GM12878 (cell line): ENCODE data around the gene RDH5. TPM values are rescaled to one million over a fixed set of nuclear protein-coding genes. Genes with fewer than 3 reads are reported as not detected.

Experiments
- ATAC-seq: fragments of 200-7000 bp; cut with Tn5 transposase; 3 replicates; pipeline ENCODE4 v1.9.1; 2020; ENCODE audit warnings: mild to moderate bottlenecking, moderate library complexity
- BruUV-seq: library from RNA; stranded (reverse); fragments of 400-500 nt; replicated peaks from 2 replicates; lab custom pipeline; 2021; lab: Mats Ljungman, UMichigan
- CTCF ChIA-PET: fragments of 300-600 bp; sonication (Branson Sonifier 250); formaldehyde crosslinking; extraction: SDS; loops from one replicate; lab custom pipeline; 2021; ENCODE audit warnings: inconsistent platforms; lab: Yijun Ruan, JAX
- POLR2A ChIA-PET: fragments of 350-600 bp; formaldehyde crosslinking; extraction: SDS; loops from one replicate; lab custom pipeline; 2021; ENCODE audit warnings: inconsistent platforms; lab: Charles Lee
- RAD21 ChIA-PET: fragments of 300-600 bp; sonication (Branson Sonifier 250); formaldehyde crosslinking; loops from one replicate; lab custom pipeline; 2023; ENCODE audit warnings: antibody characterized with exemption; ENCODE audit not compliant: unreplicated experiment; lab: Charles Lee
- SMC1A ChIA-PET: fragments of 300-600 bp; sonication (Branson Sonifier 250); formaldehyde crosslinking; loops from one replicate; lab custom pipeline; 2023; ENCODE audit not compliant: unreplicated experiment, uncharacterized antibody; lab: Charles Lee
- DNase-seq: peaks from one replicate; pipeline ENCODE4 v3.0.0-alpha.2; 2011; ENCODE audit warnings: low read depth, low spot score
- FAIRE-seq: peaks from 3 replicates; lab custom pipeline; 2011; peaks lifted over from hg19 to GRCh38; lab: Jason Lieb, UNC
- H2AFZ ChIP-seq: 2 replicates; pipeline ENCODE4 v1.6.0; 2011; ENCODE audit warnings: low read depth, low read length, control low read depth; ENCODE audit not compliant: control insufficient read depth
- H3K27ac ChIP-seq: 2 replicates; pipeline ENCODE4 v1.5.1; 2011; ENCODE audit warnings: control low read depth; ENCODE audit not compliant: control insufficient read depth, insufficient read depth
- H3K27me3 ChIP-seq, 2 experiments: replicated peaks in 1 of 2; 2 replicates each; pipeline versions ENCODE4 v1.6.0 to v1.6.1; 2011; ENCODE audit warnings: low read length in 1 of 2; ENCODE audit not compliant: control insufficient read depth in 2 of 2, insufficient read depth in 2 of 2
- H3K36me3 ChIP-seq, 2 experiments: 2 replicates each; pipeline ENCODE4 v1.5.1; 2011; ENCODE audit warnings: low read length in 1 of 2; ENCODE audit not compliant: control insufficient read depth in 2 of 2, insufficient read depth in 2 of 2
- H3K4me1 ChIP-seq: 2 replicates; pipeline ENCODE4 v1.6.1; 2011; ENCODE audit warnings: mild to moderate bottlenecking, low read length, moderate library complexity, mixed read lengths; ENCODE audit not compliant: control insufficient read depth, insufficient read depth
- H3K4me2 ChIP-seq: 2 replicates; pipeline ENCODE4 v1.6.0; 2011; ENCODE audit warnings: control low read depth; ENCODE audit not compliant: control insufficient read depth, insufficient read depth
- H3K4me3 ChIP-seq: fragments of 200-600 bp; sonication (generic); 2 replicates; pipeline ENCODE4 v1.5.1; 2016
- H3K79me2 ChIP-seq: 2 replicates; pipeline ENCODE4 v1.6.0; 2011; ENCODE audit warnings: low read length; ENCODE audit not compliant: control insufficient read depth, insufficient read depth
- H3K9ac ChIP-seq: 2 replicates; pipeline ENCODE4 v1.8.0; 2011; ENCODE audit warnings: low read length, control low read depth, mixed read lengths; ENCODE audit not compliant: control insufficient read depth, insufficient read depth
- H3K9me3 ChIP-seq: replicated peaks from 3 replicates; pipeline ENCODE4 v1.5.1; 2011; ENCODE audit warnings: mild to moderate bottlenecking, low read length; ENCODE audit not compliant: control insufficient read depth, insufficient read depth
- H4K20me1 ChIP-seq: 2 replicates; pipeline ENCODE4 v1.6.0; 2011; ENCODE audit not compliant: control insufficient read depth, insufficient read depth
- ATF2 ChIP-seq: IDR thresholded peaks from 2 replicates; pipeline ENCODE4 v1.6.1; 2012; ENCODE audit warnings: low read length, inconsistent platforms
- JUND ChIP-seq: IDR thresholded peaks from 2 replicates; pipeline ENCODE4 v1.6.1; 2012; ENCODE audit warnings: low read depth, mild to moderate bottlenecking, low read length, improper control_type of control experiment, moderate library complexity
- NFIC ChIP-seq: IDR thresholded peaks from 2 replicates; pipeline ENCODE4 v1.6.1; 2012; ENCODE audit warnings: low read depth, mild to moderate bottlenecking, inconsistent platforms, low read length, moderate library complexity
- POLR2A ChIP-seq: IDR thresholded peaks from 2 replicates; pipeline ENCODE4 v1.6.1; 2011; ENCODE audit warnings: low read depth, mild to moderate bottlenecking, low read length
- YBX1 ChIP-seq: fragments of 450-650 bp; IDR thresholded peaks from 2 replicates; pipeline ENCODE4 v1.6.1; 2016; ENCODE audit warnings: antibody characterized with exemption
- WGBS: methylation state at CpG from one replicate; pipeline ENCODE4 v1.1.6; 2016; ENCODE audit warnings: low lambda C conversion rate; ENCODE audit not compliant: insufficient replicate concordance, insufficient coverage; ENCODE audit errors: missing lambda C conversion rate; 5-methylcytosine and 5-hydroxymethylcytosine counted together
- in situ Hi-C: fragments of 300-500 bp; cut with MboI; formaldehyde crosslinking; loops from 9 replicates; pipeline ENCODE4 v1.14.3; 2018; ENCODE audit warnings: mixed read lengths
- intact Hi-C: fragments of 100-400 bp; cut with micrococcal nuclease; formaldehyde crosslinking; loops from one replicate; pipeline ENCODE4 v1.14.2; 2022; ENCODE audit not compliant: unreplicated experiment
- polyA plus RNA-seq, 11 experiments: library from polyadenylated mRNA; depleted of rRNA in 4 of 11; unstranded in 6 of 11; stranded (reverse) in 5 of 11; fragments of >200 nt; fragmentation: Nextera tagmentation in 4 of 11; fragmentation: Illumina TruSeq in 1 of 11; extraction: Ambion mirVana in 4 of 11; extraction: Trizol in 1 of 11; gene quantifications; 1 replicate in 1 of 11; 2 replicates in 10 of 11; pipeline versions ENCODE4 v1.2.1 to v1.2.3, GENCODE V29; 2011 to 2016; ENCODE audit warnings: inconsistent platforms in 2 of 11, missing spikeins in 2 of 11, low read depth in 1 of 11
- total RNA-seq, 4 experiments: library from RNA; depleted of rRNA in 3 of 4; stranded (reverse); fragments of >200 nt in 3 of 4; fragmentation: Illumina TruSeq in 1 of 4; extraction: Trizol in 1 of 4; gene quantifications; 2 replicates each; pipeline versions ENCODE4 v1.2.1 to v1.2.3, GENCODE V29; 2013 to 2021

Gene RDH5
- total and polyA plus RNA-seq, 10 of the 15 experiments (the other 5 are each of a cell fraction or from before 2014, with no cell fraction given), result 2.6 to 11.6 (median 7.3) TPM

- ChIA-PET SMC1A (interaction anchor here (0.8 to 4.0 kb wide), 7 partner anchors 12 to 100 kb away, joined by 3 to 29 read pairs (median 10); partner anchors contain the start of genes CD63, ORMDL2 and SARNP), POLR2A (interaction anchor here (0.7 to 3.5 kb wide), 7 partner anchors 11 to 504 kb away, joined by 3 to 39 read pairs (median 4); partner anchors contain the start of genes CD63 and RNF41), RAD21 (interaction anchor here (1.6 to 11.0 kb wide), 4 partner anchors 12 to 72 kb away, joined by 3 to 113 read pairs (median 11); partner anchors contain the start of gene CD63)
- Histone ChIP-seq H3K27me3 (no peaks in the 10 kb centered on the region), H3K9me3 (no peaks in the 10 kb centered on the region), H3K79me2 (peaks cover 13% of the 10 kb centered on the region), H3K4me1 (peaks cover 25% of the 10 kb centered on the region), H3K27ac (peak overlapping the region; percentile 95), H4K20me1 (no peaks in the 10 kb centered on the region), H3K9ac (peak overlapping the region; percentile 92; the same call in 1 of the 2 replicates), H3K4me2 (peak overlapping the region; percentile 100), H3K36me3 (peaks cover 0 to 2% of the 10 kb centered on the region in 2 experiments; a peak in 1 of 4 replicates)
- WGBS, result 59% methylated on average over 4 of the region's 4 CpGs
- in situ Hi-C loops (no loop called here), intact Hi-C loops (no loop called here)
- DNase-seq, result no peak
- FAIRE-seq, result no peak
- TF ChIP-seq YBX1 (no peak), NFIC (peak; percentile 13; the same call in 1 of the 2 replicates), POLR2A (no peak), ATF2 (0 out of 2 replicates have a peak, but pooled peaks have one; percentile 4), JUND (no peak)
- TF ChIP-seq, all 136 proteins: peak for 2
- no TSS peak for BruUV-seq
- Histone ChIP-seq H3K4me3 (peak overlapping the region; percentile 81), H2AFZ (no peak overlapping the region)
- CTCF ChIA-PET, result interaction anchor here (0.5 to 11.4 kb wide), 8 partner anchors 12 to 112 kb away, joined by 3 to 205 read pairs (median 10); partner anchors contain the start of gene CD63
- ATAC-seq, result no peak
These were observed 2.2 kb upstream of the RDH5 start for GRCh38 chr12:55718015-55718414.
